Measurements from ENCODE around the gene CELSR1. TPM values are rescaled to one million over a fixed set of nuclear protein-coding genes. Genes with fewer than 3 reads are reported as not detected.

The CELSR1 gene
- total and polyA plus RNA-seq, 12 donors, result 0.11 to 4.3 (median 1.9) TPM

- 91 to 98% (median 95%) methylated on average over 25 to 45 of the region's 45 CpGs for WGBS, 4 donors
- intact Hi-C loops (cut with DNase I), result loop anchor here (5.0 to 10.0 kb wide), 2 partner anchors 168 to 550 kb away; no protein-coding TSS in a partner anchor
- H3K27ac ChIP-seq, result no peak overlapping the region
- no peak for TF ChIP-seq CTCF (IDR thresholded peaks at IDR 0.05)
- TF ChIP-seq POLR2A (IDR thresholded peaks at IDR 0.05), result no peak
- H3K4me1 ChIP-seq (replicated peaks in 1 of 2), result peaks cover 0 to 14% of the 10 kb centered on the region in 2 donors
- peaks cover 41% of the 10 kb centered on the region for H3K27me3 ChIP-seq
- H3K4me3 ChIP-seq, result no peak overlapping the region
- DNase-seq, result no peak
- no peaks in the 10 kb centered on the region for H3K9me3 ChIP-seq (replicated peaks in 1 of 3)
- H3K36me3 ChIP-seq (replicated peaks in 1 of 2), result no peaks in the 10 kb centered on the region
Measured at GRCh38 chr22:46534901-46535630, 2.4 kb downstream of the CELSR1 start.

- H3K4me3 ChIP-seq, result no peak overlapping the region
- TF ChIP-seq CTCF (IDR thresholded peaks at IDR 0.05) (no peak), POLR2A (IDR thresholded peaks at IDR 0.05) (no peak)
- WGBS, 4 donors, result 89 to 96% (median 93%) methylated on average over 23 to 30 of the region's 30 CpGs
- no peaks in the 10 kb centered on the region for H3K9me3 ChIP-seq (replicated peaks in 1 of 3)
- intact Hi-C loops (cut with DNase I), result loop anchor here in 1 of 2 donors (10.0 kb wide), 1 partner anchor 549 kb away; no protein-coding TSS in a partner anchor
- peaks cover 37% of the 10 kb centered on the region for H3K27me3 ChIP-seq
- no peak overlapping the region for H3K27ac ChIP-seq
- no peaks in the 10 kb centered on the region for H3K36me3 ChIP-seq (replicated peaks in 1 of 2)
- no peak for DNase-seq
- H3K4me1 ChIP-seq (replicated peaks in 1 of 2), result peaks cover 0 to 14% of the 10 kb centered on the region in 2 donors
Measured at GRCh38 chr22:46534177-46534776, 3.1 kb downstream of the CELSR1 start.

GRCh38 chr22:46533070-46533833 is 4.2 kb downstream of the CELSR1 start:
- Histone ChIP-seq H3K27me3 (peaks cover 27% of the 10 kb centered on the region), H3K4me1 (replicated peaks in 1 of 2) (peaks cover 0 to 14% of the 10 kb centered on the region in 2 donors), H3K27ac (no peak overlapping the region), H3K36me3 (replicated peaks in 1 of 2) (no peaks in the 10 kb centered on the region), H3K9me3 (replicated peaks in 1 of 3) (no peaks in the 10 kb centered on the region), H3K4me3 (no peak overlapping the region)
- TF ChIP-seq POLR2A (IDR thresholded peaks at IDR 0.05) (no peak), CTCF (IDR thresholded peaks at IDR 0.05) (no peak)
- no peak for DNase-seq
- intact Hi-C loops (cut with DNase I), result loop anchor here in 1 of 2 donors (10.0 kb wide), 1 partner anchor 548 kb away; no protein-coding TSS in a partner anchor
- WGBS, 4 donors, result 87 to 96% (median 90%) methylated on average over 12 to 41 of the region's 41 CpGs

- Histone ChIP-seq H3K4me3 (no peak overlapping the region), H3K27me3 (peaks cover 20% of the 10 kb centered on the region), H3K4me1 (replicated peaks in 1 of 2) (peaks cover 0 to 7% of the 10 kb centered on the region in 2 donors), H3K36me3 (replicated peaks in 1 of 2) (no peaks in the 10 kb centered on the region), H3K9me3 (replicated peaks in 1 of 3) (no peaks in the 10 kb centered on the region), H3K27ac (no peak overlapping the region)
- intact Hi-C loops (cut with DNase I), result loop anchor here in 1 of 2 donors (10.0 kb wide), 1 partner anchor 548 kb away; no protein-coding TSS in a partner anchor
- no peak for DNase-seq
- 45 to 69% (median 51%) methylated on average over 3 of the region's 3 CpGs for WGBS, 4 donors
- TF ChIP-seq CTCF (IDR thresholded peaks at IDR 0.05) (no peak), POLR2A (IDR thresholded peaks at IDR 0.05) (no peak)
Measured at GRCh38 chr22:46532416-46532815, 5.0 kb downstream of the CELSR1 start.

Measured in adrenal gland (tissue), 12 donors.